Cardiac muscle cell (in vitro differentiated cells and primary cell): Measurements from ENCODE around the gene PTPN20. TPM values are rescaled to one million over a fixed set of nuclear protein-coding genes. Genes with fewer than 3 reads are reported as not detected.

Experiments used
- DNase-seq, 2 donors: peaks; one replicate each; pipeline versions ENCODE4 v3.0.0 to v3.0.0-alpha.2; 2010 to 2017; ENCODE audit warnings: low read depth in 1 of 2, low spot score in 1 of 2
- H3K27ac ChIP-seq: fragments of 200-600 bp; sonication (generic); 2 replicates; pipeline ENCODE4 v1.5.1; 2016
- H3K27me3 ChIP-seq: fragments of 200-600 bp; sonication (generic); 2 replicates; pipeline ENCODE4 v1.6.0; 2016; ENCODE audit warnings: control low read depth
- H3K36me3 ChIP-seq: fragments of 200-600 bp; sonication (generic); 2 replicates; pipeline ENCODE4 v1.5.1; 2016; ENCODE audit warnings: control low read depth
- H3K4me1 ChIP-seq: fragments of 200-600 bp; sonication (generic); 2 replicates; pipeline ENCODE4 v1.8.1; 2017; ENCODE audit warnings: low read depth, mild to moderate bottlenecking, mixed run types
- H3K4me3 ChIP-seq: fragments of 200-600 bp; sonication (generic); 2 replicates; pipeline ENCODE4 v1.5.1; 2016; ENCODE audit warnings: mild to moderate bottlenecking
- H3K9me3 ChIP-seq: fragments of 200-600 bp; sonication (generic); 2 replicates; pipeline ENCODE4 v1.5.1; 2017; ENCODE audit warnings: low read depth, mild to moderate bottlenecking, control low read depth
- CTCF ChIP-seq: IDR thresholded peaks from 2 replicates; pipeline ENCODE4 v1.5.1; 2012; ENCODE audit warnings: low read depth, mild to moderate bottlenecking, low read length
- polyA plus RNA-seq: library from polyadenylated mRNA; unstranded; fragments of >200 nt; fragmentation: Nextera tagmentation; extraction: Ambion mirVana; gene quantifications from 2 replicates; pipeline ENCODE4 v1.2.1, GENCODE V29; 2016
- total RNA-seq: library from RNA; depleted of rRNA; stranded (reverse); fragments of >200 nt; gene quantifications from 2 replicates; pipeline ENCODE4 v1.2.3, GENCODE V29; 2016

PTPN20 gene
- total and polyA plus RNA-seq, 2 experiments from 2014 or later = 0.42 to 0.62 TPM

- peak; percentile 61 for TF ChIP-seq CTCF
- no peak overlapping the region for H3K4me3 ChIP-seq
- peak; percentile 47 to 79 for DNase-seq
These were observed 81.8 kb downstream of the PTPN20 start for GRCh38 chr10:46992803-46993561.

GRCh38 chr10:46995234-46995633 lies 84.0 kb downstream of the PTPN20 start:
- H3K27me3 ChIP-seq = no peaks in the 10 kb centered on the region
- TF ChIP-seq CTCF = no peak
- H3K4me1 ChIP-seq = no peaks in the 10 kb centered on the region
- H3K36me3 ChIP-seq = no peaks in the 10 kb centered on the region
- no peak overlapping the region for H3K27ac ChIP-seq
- peak; percentile 6 to 7 for DNase-seq
- H3K9me3 ChIP-seq = no peaks in the 10 kb centered on the region
- no peak overlapping the region for H3K4me3 ChIP-seq

More at GRCh38 chr10:46992803-46993561, 81.8 kb downstream of the PTPN20 start:
- no peaks in the 10 kb centered on the region for H3K27me3 ChIP-seq
- H3K27ac ChIP-seq = no peak overlapping the region
- no peaks in the 10 kb centered on the region for H3K4me1 ChIP-seq
- H3K9me3 ChIP-seq = no peaks in the 10 kb centered on the region
- no peaks in the 10 kb centered on the region for H3K36me3 ChIP-seq

- no peaks in the 10 kb centered on the region for H3K27me3 ChIP-seq
- no peaks in the 10 kb centered on the region for H3K4me1 ChIP-seq
- no peak overlapping the region for H3K4me3 ChIP-seq
- no peak for TF ChIP-seq CTCF
- no peak for DNase-seq
- no peaks in the 10 kb centered on the region for H3K36me3 ChIP-seq
- no peaks in the 10 kb centered on the region for H3K9me3 ChIP-seq
- H3K27ac ChIP-seq = no peak overlapping the region
These were observed 87.0 kb downstream of the PTPN20 start for GRCh38 chr10:46998192-46998591.

- H3K4me1 ChIP-seq = no peaks in the 10 kb centered on the region
- no peak for DNase-seq
- H3K27me3 ChIP-seq = no peaks in the 10 kb centered on the region
- no peak for TF ChIP-seq CTCF
- H3K4me3 ChIP-seq = no peak overlapping the region
- no peaks in the 10 kb centered on the region for H3K9me3 ChIP-seq
- H3K27ac ChIP-seq = no peak overlapping the region
- H3K36me3 ChIP-seq = no peaks in the 10 kb centered on the region
These were observed 87.4 kb downstream of the PTPN20 start for GRCh38 chr10:46998595-46998994.

GRCh38 chr10:46999217-46999616 lies 88.0 kb downstream of the PTPN20 start:
- no peak overlapping the region for H3K27ac ChIP-seq
- H3K4me3 ChIP-seq = no peak overlapping the region
- no peaks in the 10 kb centered on the region for H3K27me3 ChIP-seq
- no peaks in the 10 kb centered on the region for H3K9me3 ChIP-seq
- DNase-seq = no peak
- H3K4me1 ChIP-seq = no peaks in the 10 kb centered on the region
- H3K36me3 ChIP-seq = no peaks in the 10 kb centered on the region
- no peak for TF ChIP-seq CTCF
